Small intestine (tissue), 7 donors: ENCODE data around the gene CCDC154. TPM values are rescaled to one million over a fixed set of nuclear protein-coding genes. Genes with fewer than 3 reads are reported as not detected.
A peak's percentile ranks its signal among the peaks of the same experiment; 100 is the strongest.

Source experiments
- DNase-seq, 2 donors: peaks; one replicate each; pipeline versions ENCODE4 v3.0.0 to v3.0.0-alpha.2; 2013
- FAIRE-seq: peaks from 2 replicates; lab custom pipeline; 2012; peaks lifted over from hg19 to GRCh38; lab: Jason Lieb, UNC
- H3K27ac ChIP-seq, 3 donors: one replicate each; pipeline ENCODE4 v1.5.1; 2013; ENCODE audit warnings: low read length in 2 of 3, mild to moderate bottlenecking in 2 of 3, control low read depth in 1 of 3, inconsistent platforms in 1 of 3, low read depth in 1 of 3, moderate library complexity in 1 of 3
- H3K27me3 ChIP-seq, 3 donors: one replicate each; pipeline ENCODE4 v1.6.1; 2013; ENCODE audit warnings: low read length in 3 of 3, inconsistent platforms in 1 of 3; ENCODE audit not compliant: control insufficient read depth in 3 of 3, insufficient read depth in 3 of 3
- H3K36me3 ChIP-seq, 3 donors: one replicate each; pipeline ENCODE4 v1.6.1; 2013; ENCODE audit warnings: low read length in 3 of 3, inconsistent platforms in 1 of 3, low read depth in 1 of 3, mild to moderate bottlenecking in 1 of 3, moderate library complexity in 1 of 3; ENCODE audit not compliant: control insufficient read depth in 3 of 3, insufficient read depth in 2 of 3
- H3K4me1 ChIP-seq, 3 donors: one replicate each; pipeline ENCODE4 v1.6.1; 2013; ENCODE audit warnings: low read length in 2 of 3, inconsistent platforms in 1 of 3, low read depth in 1 of 3, mild to moderate bottlenecking in 1 of 3, moderate library complexity in 1 of 3; ENCODE audit not compliant: control insufficient read depth in 3 of 3, insufficient read depth in 2 of 3
- H3K4me3 ChIP-seq, 3 donors: one replicate each; pipeline ENCODE4 v1.5.1; 2013; ENCODE audit warnings: low read length in 3 of 3, control low read depth in 1 of 3, inconsistent platforms in 1 of 3, low read depth in 1 of 3, mild to moderate bottlenecking in 1 of 3, moderate library complexity in 1 of 3
- H3K9me3 ChIP-seq, 2 donors: one replicate each; pipeline ENCODE4 v1.6.1; 2013; ENCODE audit warnings: low read depth in 1 of 2, low read length in 1 of 2; ENCODE audit not compliant: control insufficient read depth in 2 of 2, insufficient read depth in 1 of 2
- WGBS, 3 donors: extraction: QIAGEN DNeasy Blood & Tissue Kit; methylation state at CpG; one replicate each; pipeline ENCODE4 v1.1.7; 2013; 5-methylcytosine and 5-hydroxymethylcytosine counted together
- polyA plus RNA-seq, 4 donors: library from polyadenylated mRNA; stranded (reverse) in 3 of 4; unstranded in 1 of 4; fragments of 200-250 nt in 3 of 4; fragments of 120-200 nt in 1 of 4; gene quantifications; one replicate each; pipeline versions ENCODE4 v1.2.1 to v1.2.3, GENCODE V29; 2013
- donor health status: healthy with polysubstance abuse.
- donor health status: control.
- donor health status: control.
- donor health status: Bipolar disorder and iron deficiency.
- donor health status: healthy.

CCDC154 gene
- polyA plus RNA-seq, 4 donors: 0.76 to 1.4 (median 1.4) TPM; not detected in 1

DNA sequence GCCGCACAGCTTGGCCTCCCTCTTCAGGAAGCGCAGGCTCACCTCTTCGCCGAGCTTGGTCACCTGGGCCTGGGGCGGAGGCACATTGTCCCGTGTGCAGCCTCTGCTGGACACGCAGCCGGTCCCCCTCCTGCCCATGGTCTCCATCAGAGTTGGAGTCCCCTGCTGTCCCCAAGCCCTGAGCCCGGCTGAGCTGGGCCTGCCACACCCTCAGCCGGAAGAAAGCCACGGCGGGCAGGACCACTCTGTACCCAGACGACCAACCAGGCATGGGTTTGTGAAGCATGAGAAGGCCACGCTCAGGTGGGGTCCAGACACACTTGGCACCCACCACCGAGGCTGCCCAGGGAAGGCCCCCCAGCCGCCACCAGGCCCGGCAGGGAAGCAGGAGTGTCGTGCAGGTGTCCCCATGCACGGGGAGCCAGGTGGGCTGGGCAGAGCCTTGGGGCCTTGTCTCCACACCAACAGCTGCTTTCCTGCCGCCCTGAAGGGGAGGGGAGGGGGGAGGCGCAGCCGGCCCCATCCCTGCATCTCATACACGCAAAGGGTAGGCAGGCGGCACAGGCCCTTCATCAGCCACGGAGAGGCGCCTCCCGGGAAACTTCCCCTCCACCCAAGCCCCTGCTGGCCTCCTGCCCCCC, 5.2 kb downstream of the CCDC154 start:
- H3K36me3 ChIP-seq: peaks cover 0 to 17% (median 0%) of the 10 kb centered on the region in 3 donors
- no peak overlapping the region for H3K27ac ChIP-seq
- H3K27me3 ChIP-seq: no peaks in the 10 kb centered on the region
- no peak for FAIRE-seq
- H3K9me3 ChIP-seq: no peaks in the 10 kb centered on the region
- DNase-seq: no peak
- peaks cover 0 to 4% (median 0%) of the 10 kb centered on the region in 3 donors for H3K4me1 ChIP-seq
- WGBS, 3 donors: 85 to 88% (median 86%) methylated on average over 26 to 27 of the region's 27 CpGs
- H3K4me3 ChIP-seq: no peak overlapping the region

DNA sequence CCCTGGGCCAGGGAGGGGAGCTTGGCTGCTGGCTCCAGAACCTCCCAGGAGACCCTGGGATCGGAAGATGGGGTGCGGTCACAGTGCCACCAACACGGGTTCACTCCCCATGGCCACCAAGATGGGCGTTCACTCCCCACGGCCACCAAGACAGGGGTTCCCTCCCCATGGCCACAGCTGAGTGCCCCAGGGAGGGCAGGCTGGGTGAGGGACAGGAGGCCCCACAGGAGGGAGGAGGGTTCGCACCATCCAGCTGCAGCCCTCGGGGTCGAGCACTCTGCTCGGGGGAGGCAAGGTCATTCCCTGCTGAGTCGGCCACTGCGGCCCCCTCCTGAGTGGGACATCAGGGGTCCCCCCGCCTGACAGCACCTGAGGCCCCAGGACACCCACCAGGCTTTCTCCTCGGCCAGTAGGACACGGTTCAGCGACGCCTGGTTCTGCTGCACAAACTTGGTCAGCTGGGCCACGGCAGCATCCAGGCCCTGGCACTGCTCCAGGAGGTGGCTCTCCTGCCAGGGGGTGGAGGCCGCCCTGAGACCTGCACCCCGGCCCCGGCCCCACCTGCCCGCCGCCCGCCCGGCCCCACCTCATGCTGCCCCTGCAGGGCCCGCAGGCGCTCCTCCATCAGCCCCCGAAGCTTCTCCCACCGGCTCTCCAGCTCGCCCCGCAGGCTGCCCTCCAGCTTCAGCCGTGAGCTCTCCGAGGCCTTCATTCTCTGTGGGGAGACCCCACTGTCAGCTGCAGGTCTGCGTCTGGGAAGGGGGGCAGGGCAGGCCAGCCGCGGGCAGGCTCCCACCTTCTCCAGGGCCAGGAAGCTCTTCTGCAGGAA, 5.9 kb downstream of the CCDC154 start:
- WGBS, 3 donors: 76 to 88% (median 84%) methylated on average over 28 to 35 of the region's 35 CpGs
- DNase-seq: no peak
- Histone ChIP-seq H3K4me3 (no peak overlapping the region), H3K9me3 (no peaks in the 10 kb centered on the region), H3K27me3 (no peaks in the 10 kb centered on the region), H3K4me1 (peaks cover 0 to 4% (median 0%) of the 10 kb centered on the region in 3 donors), H3K27ac (no peak overlapping the region), H3K36me3 (peaks cover 0 to 17% (median 0%) of the 10 kb centered on the region in 3 donors)
- FAIRE-seq: no peak

DNA sequence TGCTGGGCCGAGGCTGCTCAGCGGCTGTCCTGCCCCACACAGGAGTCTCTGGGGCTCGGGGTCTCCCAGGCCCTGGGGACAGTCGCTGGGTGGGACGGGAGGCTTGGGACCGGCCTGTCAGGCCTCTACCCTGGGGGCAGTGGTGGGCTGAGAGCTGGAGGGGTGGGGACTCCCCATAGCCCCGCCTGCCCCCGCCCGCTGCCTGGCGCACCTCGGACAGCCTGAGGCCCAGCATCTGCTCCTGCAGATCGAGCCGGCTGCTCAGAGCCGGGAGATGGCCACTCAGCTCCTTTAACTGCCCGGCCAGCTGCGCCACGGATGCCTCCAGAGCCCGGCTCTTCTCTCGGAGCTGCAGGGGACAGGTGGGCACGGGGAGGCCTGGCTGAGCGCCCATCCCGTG, 6.8 kb downstream of the CCDC154 start:
- H3K36me3 ChIP-seq: peaks cover 0 to 17% (median 0%) of the 10 kb centered on the region in 3 donors
- H3K27me3 ChIP-seq: no peaks in the 10 kb centered on the region
- DNase-seq: no peak
- no peak overlapping the region for H3K4me3 ChIP-seq
- FAIRE-seq: no peak
- WGBS, 3 donors: 83 to 91% (median 85%) methylated on average over 12 to 22 of the region's 22 CpGs
- H3K9me3 ChIP-seq: no peaks in the 10 kb centered on the region
- no peak overlapping the region for H3K27ac ChIP-seq
- peaks cover 0 to 4% (median 0%) of the 10 kb centered on the region in 3 donors for H3K4me1 ChIP-seq

DNA sequence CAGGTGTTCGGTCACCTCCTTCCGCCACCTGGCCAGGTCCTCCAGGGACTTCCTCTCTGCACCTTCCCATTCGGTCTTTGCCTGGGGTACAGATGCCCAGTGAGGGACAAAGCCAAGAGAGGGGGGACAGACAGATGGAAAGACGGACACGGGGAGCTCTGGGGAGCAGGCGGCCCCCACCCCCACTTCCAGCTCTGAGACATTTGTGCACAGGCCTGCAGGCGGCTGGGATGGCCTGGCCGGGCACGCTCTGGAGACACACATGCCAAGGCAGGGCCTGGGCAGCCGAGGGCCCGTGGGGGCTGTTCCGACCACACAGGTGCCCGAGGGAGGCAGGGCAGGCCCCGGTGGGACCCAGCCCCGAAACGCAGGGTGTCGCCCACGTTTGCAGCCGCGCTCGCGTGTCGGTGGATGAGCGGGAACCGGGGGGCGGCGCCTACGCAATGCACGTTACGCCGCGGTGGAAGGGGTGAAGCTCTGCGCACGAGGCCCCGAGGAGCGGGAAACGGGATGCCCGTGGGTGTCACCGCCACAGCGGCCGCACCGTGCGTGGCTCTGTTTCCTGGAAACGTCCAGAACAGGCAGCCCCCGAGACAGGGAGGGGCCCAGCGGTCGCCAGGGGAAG, 7.5 kb downstream of the CCDC154 start:
- no peak overlapping the region for H3K4me3 ChIP-seq
- H3K4me1 ChIP-seq: peaks cover 0 to 4% (median 0%) of the 10 kb centered on the region in 3 donors
- H3K36me3 ChIP-seq: peaks cover 0 to 17% (median 0%) of the 10 kb centered on the region in 3 donors
- FAIRE-seq: no peak
- H3K27ac ChIP-seq: no peak overlapping the region
- H3K27me3 ChIP-seq: no peaks in the 10 kb centered on the region
- no peaks in the 10 kb centered on the region for H3K9me3 ChIP-seq
- WGBS, 3 donors: 91 to 93% (median 92%) methylated on average over 46 to 47 of the region's 47 CpGs
- no peak for DNase-seq

DNA sequence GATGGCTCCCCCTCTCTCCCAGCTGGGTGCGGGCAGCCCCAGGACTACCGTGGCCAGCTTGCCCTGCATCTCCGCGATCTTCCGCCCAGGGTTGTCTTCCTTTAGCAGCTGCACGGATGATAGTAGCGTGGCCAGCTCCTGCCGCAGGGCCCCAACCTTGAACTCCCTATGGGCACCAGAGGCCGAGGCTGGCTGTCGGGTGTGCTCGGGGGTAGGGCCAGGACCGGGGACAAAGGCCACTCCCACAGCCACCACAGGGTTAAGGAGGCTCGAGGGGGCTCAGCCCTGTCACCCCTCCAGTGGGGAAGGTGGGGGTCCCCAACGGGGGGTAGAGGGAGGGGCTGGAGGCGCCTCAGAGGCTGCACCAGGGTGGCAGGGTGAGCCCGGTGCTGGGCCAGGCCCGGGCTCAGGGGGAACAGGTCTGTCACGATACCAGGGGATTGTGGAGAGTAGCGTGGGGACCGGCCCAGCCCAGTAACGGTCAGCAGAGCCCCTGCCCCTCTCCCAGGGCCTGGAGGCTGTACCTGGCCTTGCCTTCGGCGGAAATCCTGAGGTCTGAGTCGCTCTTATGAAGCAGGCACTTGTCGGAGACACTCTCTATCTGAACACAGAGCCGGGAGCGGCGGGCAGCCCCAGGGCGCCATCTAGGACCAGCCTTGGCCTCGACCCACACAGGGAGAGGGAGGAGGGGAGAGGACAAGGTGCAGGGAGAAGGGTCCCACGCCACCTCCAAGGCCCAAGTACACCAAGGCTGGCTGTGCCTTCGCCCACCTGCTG, 8.2 kb downstream of the CCDC154 start:
- H3K9me3 ChIP-seq: no peaks in the 10 kb centered on the region
- H3K27ac ChIP-seq: no peak overlapping the region
- H3K36me3 ChIP-seq: peaks cover 0 to 17% (median 0%) of the 10 kb centered on the region in 3 donors
- WGBS, 3 donors: 67 to 81% (median 81%) methylated on average over 31 to 32 of the region's 32 CpGs
- no peaks in the 10 kb centered on the region for H3K27me3 ChIP-seq
- H3K4me3 ChIP-seq: no peak overlapping the region
- FAIRE-seq: no peak
- H3K4me1 ChIP-seq: peaks cover 0 to 4% (median 0%) of the 10 kb centered on the region in 3 donors
- DNase-seq: peak in 1 of 2 donors; percentile 45

DNA sequence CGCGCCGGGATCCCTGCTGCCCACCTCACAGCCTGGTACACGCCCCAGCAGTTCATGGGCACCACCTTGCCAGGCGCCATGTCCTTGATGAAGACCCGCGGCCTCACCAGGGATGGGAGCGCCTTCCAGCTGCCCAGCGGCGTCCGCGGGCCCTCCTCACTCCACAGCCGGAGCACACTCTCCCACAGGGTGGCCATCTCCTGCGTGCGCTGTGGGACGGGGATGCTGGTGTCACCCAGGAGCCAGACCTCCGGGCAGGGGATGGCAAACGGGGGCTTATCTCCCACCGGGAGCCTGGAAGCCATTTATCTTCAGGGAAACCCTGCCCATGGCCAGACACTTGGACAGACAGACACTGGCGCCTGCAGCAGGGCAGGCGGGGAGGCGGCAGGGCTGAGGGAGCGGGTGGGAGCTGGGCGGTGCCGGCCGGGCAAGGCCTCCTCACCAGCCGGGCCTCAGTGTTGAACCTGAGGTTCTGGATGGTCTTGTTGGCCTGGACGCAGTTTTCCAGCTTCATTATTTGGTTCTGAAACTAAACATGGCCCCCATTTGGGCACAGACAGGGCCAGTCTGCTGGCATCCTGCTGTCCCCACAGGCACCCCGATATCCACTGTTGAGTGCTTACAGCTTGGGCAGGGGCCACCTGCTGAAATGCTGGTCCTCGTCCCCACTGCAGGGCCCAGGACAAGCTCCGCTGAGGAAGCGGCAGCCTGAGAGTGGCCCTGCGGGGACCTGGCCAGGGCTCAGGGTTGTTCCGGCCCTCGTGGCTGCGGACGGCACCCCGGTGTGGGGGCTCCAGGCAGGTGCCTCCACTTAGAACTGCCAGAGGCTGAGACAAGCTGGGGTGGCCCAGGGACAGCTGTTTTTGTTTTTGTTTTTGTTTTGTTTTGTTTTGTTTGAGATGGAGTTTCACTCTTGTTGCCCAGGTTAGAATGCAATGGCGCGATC, 9.4 kb downstream of the CCDC154 start:
- 92 to 94% (median 92%) methylated on average over 32 to 40 of the region's 40 CpGs for WGBS, 3 donors

DNA sequence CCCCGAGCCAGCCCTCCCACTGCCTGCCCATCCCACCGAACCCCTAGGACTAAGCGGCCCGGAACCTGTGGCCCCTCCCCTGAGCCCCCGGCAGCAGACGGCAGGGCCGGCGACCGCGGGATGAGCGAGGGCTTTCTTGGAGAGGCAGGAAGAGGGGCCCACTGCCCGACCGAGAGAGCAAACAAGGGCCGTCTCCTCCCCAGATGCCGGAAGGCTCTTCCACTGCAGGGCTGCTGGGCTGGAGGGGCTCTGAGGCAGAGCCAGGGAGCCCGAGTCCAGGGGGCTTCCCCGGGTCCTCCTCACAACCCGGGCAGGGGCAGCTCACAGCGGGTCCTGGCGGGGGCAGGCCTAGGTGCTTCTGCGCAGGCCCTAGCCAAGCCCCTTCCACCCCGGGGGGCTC, 10.6 kb downstream of the CCDC154 start:
- FAIRE-seq (no peak), DNase-seq (no peak)

More for the DNA sequence above, 9.4 kb downstream of the CCDC154 start:
- FAIRE-seq (no peak), DNase-seq (no peak)
- H3K4me3 ChIP-seq: no peak overlapping the region
- no peaks in the 10 kb centered on the region for H3K9me3 ChIP-seq
- peaks cover 0 to 10% (median 0%) of the 10 kb centered on the region in 3 donors for H3K4me1 ChIP-seq
- no peaks in the 10 kb centered on the region for H3K27me3 ChIP-seq
- no peak overlapping the region for H3K27ac ChIP-seq
- peaks cover 0 to 17% (median 0%) of the 10 kb centered on the region in 3 donors for H3K36me3 ChIP-seq

More for the DNA sequence above, 10.6 kb downstream of the CCDC154 start:
- 44 to 61% (median 52%) methylated on average over 10 to 22 of the region's 22 CpGs for WGBS, 3 donors
- Histone ChIP-seq H3K9me3 (no peaks in the 10 kb centered on the region), H3K4me1 (peaks cover 0 to 12% (median 0%) of the 10 kb centered on the region in 3 donors), H3K27me3 (no peaks in the 10 kb centered on the region), H3K4me3 (no peak overlapping the region), H3K27ac (no peak overlapping the region), H3K36me3 (peaks cover 0 to 17% (median 0%) of the 10 kb centered on the region in 3 donors)
